Myocyte (in vitro differentiated cells): ENCODE measurements around the gene MRPL16. TPM values are rescaled to one million over a fixed set of nuclear protein-coding genes. Genes with fewer than 3 reads are reported as not detected.
A peak's percentile ranks its signal among the peaks of the same experiment; 100 is the strongest.
"Not testable (repeated sequence)": the region's sequence is repeated elsewhere in the genome, so short reads cannot be mapped to it uniquely, and the experiment has no call there.

Experiments
- DNase-seq: peaks from one replicate; pipeline ENCODE4 v3.0.0-alpha.2; 2012; ENCODE audit warnings: low read depth
- total RNA-seq: library from RNA; depleted of rRNA; stranded (reverse); fragments of >200 nt; gene quantifications from 2 replicates; pipeline ENCODE4 v1.2.3, GENCODE V29; 2014

MRPL16 gene
- total RNA-seq, 1 donor from 2014 or later = 42.6 TPM

DNA sequence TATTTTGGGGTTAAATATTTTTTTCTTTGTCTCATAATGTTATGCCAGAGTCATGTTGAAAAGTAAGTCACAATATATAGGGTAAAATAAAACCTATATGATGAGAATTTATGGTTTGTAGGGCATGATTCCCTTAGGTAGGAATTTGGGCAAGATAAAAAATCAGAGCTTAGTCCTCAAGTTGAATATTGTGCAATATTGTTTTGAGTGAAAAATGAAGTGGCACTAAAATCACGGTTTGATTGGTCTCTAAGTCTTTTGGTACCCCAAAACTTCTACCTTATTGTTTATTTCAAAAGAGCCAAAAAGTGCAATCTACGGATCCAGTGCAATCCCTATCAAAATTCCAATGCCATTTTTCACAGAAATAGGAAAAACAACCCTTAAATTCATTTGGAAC is 1.6 kb upstream of the MRPL16 start:
- DNase-seq = no peak

DNA sequence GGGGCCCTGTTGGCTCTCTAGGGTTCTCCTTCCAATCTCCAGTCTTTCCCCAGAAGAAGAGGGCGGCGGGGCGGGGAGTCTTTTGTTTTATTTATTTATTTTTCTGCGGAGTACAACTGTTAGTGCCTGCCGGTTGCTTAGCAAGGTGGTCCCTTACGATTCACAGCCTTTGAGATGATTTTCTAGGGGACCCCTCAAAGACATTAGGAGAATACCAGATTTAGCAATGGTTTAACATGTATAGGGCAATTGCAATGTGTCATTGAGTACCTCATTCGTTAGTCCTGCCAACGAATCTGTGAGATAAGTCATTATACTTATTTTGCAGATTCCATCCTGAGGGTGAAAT is 307 bp upstream of the MRPL16 start:
- no peak for DNase-seq

DNA sequence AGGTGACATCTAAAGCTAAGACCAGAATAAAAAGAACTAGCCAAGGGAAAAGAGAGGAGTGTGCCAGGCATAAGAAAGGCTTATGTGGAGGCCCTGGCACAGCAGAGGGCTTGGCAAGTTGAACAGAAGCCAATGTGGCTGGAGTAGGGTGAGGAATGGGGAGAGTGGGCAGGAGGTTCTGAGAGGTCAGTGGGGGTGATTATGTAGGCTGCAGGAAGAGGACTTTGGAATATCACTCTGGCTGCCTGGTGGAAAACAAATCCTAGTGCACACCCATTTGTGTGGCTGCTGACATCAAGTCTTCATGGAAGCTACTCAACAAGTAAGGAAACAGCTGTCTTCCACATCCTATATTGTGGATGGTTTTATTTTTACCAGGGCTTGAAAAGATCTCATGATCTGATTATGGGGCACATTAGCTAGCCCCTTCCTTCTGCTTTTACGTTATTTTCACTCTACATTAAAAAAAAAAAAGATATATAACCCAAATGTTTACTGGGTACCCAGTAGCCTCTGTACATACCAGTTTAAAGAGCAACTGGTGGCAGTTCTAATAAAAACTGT is 3.4 kb downstream of the MRPL16 start:
- DNase-seq = no peak

DNA sequence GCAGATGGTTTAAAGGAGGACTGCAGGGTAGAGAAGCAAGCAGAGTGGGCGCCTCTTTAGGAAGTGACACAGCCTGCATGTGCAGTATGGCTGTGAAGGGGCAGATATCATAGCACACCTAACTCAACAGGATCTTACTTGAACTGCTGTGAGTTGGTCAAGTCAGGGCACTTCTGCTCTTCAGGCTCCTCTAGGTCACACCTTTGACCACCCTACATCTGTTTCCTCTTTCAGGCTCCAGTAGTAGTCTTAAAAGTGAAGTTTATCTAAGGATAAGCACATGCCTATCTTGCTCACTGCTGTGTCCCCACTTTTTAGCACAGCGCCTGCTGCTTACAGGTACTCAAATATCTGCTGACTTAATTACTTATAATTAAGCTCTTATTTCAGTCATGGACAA is 6.5 kb downstream of the MRPL16 start:
- no peak for DNase-seq

DNA sequence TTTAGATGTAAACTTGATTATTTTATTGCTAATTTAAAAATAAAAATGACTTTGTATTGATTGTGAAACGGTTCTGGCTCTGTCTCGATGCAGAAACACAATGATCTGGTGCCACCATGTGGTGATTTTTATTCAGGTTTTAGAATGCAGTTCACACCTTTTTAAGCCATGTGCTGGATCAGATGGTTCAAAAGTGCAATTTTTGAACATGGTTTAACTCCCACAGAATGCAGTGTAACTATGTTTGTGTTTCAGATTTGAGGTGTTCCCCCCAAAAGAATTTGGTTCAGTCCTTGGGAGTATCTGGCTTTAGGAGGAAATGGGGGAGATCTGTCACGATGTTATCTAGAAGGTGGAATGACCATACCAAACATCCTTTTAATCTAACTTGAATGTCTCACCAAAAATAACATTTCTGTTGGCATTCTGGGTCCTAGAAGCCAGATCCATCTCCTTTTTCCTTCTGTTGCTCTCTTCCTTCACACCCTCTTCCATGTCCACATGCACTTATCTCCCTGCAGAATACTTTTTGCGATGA is 7.9 kb downstream of the MRPL16 start:
- DNase-seq = peak; percentile 60

DNA sequence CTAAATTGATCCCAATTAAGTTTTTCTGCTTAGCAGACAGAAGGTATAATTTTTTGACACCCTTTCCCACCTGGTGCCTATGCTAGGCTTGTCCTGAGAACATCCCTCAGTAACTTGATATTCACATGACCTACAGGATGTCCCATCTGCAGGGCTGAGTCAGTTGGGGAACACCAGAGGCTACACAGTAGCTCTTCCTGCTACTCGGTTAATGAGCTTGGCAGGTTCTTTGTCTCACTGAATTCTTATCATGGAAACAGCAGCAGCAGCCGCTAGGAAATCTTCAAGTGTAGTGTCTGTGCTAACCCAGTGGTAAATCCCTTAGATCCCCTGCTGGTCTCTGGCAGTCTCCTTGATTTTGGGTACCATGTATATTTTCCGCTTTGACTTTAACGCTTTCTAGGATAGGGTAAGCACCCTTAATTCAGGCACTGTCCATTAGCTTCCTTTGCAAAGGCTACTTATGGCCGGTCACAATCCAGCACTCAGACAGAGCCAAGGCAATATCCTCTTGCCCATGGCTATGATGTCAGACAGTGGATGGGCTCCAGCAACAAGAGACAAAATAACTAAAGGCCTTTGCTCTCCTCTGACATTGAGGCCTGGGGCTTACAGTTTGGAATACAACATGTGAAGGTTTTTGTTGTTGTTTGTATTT is 8.5 kb downstream of the MRPL16 start:
- DNase-seq = no peak

DNA sequence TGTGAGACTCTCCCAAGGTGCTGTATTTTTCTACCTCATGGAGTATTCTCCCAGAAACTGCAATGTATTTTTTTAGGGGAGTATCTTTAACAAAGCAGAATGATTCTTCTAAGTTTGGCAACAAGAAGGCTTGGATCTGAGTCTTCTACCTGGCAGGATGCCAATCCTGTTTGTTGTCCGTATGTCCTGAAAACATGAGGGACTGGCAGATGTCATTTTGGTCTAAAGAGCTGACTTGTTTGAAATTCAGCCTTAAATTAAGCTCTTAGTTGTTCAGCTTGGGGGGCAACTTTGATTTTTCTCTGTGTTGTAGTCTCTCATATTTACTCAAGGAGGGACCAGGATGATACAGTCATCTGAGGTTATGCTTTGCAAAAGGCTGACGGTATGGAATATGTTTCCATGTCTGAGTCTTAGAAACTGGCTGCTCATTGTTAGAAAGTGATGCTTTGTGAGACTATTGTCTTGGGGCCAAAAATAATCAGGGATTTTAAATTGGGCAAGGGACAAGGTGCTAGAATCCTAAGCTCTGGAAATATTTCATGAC is 9.3 kb downstream of the MRPL16 start:
- no peak for DNase-seq

DNA sequence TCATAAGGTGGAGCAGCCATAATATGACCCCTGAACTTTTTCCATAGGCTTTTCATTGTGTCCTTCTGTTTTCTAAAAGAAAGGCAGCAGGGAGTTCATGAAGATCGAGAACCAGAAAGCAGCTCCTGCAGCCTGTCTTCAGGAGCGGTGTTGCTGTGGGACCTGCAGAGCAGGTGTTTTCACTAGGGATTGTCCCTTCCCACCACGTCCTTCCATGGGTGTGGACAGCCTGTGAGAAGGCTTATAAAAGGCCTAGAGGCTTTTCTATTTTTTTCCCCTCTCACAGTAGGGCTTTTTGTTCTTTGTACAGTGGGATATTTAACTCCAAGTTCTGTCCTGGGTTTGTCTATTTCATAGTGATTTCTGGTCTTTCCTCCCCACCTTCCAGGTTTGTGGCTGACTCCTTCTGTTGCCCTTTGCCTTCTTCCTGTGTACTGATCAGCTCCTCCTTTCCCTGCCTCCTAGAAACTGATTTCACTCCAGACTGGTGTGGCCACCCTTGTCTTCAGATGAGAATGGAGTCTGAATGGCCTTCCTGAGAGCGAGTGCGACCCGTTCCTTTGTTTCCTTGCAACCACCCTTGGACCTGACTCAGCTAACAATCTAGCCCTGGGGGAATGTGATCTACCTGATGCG is 10.1 kb downstream of the MRPL16 start:
- DNase-seq = no peak

DNA sequence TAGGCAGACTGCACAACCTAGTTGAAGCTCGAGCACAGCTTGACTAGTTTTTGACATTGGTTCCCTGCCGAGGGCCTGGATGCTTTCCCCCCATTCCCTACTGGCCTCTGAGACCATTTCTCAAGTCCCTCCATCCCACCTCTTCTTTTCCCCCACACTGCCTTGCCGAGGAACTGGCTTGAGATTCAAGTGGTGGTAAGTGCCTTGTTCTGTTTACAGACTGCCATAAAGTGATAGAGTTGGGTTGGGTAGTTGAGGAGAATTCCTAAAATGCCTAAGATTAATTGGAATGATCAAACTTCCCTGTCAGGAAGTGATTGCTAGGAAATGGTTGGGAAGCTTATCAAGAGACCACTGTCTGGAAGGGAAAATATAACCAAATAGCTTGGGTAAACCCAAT is 16.2 kb downstream of the MRPL16 start:
- DNase-seq = no peak

DNA sequence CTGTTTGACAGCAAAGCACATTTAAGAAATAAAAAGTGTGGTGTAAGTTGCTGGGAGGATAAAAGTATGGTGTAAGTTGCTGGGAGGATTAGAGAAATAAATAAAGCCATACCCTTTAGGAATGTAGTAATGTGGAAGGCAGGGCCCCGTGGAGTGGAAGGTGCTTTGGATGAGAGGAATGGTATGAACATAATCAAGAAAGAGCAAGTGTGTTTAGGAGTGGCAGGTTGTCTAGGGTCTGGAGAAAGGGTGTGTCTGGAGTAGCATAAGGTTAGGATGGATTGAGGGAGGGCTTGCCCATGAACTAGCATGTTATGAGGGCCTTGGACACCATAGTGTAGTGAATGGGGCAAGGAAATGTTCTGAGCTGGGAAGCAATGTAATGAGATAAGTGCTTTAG is 18.1 kb downstream of the MRPL16 start:
- no peak for DNase-seq

DNA sequence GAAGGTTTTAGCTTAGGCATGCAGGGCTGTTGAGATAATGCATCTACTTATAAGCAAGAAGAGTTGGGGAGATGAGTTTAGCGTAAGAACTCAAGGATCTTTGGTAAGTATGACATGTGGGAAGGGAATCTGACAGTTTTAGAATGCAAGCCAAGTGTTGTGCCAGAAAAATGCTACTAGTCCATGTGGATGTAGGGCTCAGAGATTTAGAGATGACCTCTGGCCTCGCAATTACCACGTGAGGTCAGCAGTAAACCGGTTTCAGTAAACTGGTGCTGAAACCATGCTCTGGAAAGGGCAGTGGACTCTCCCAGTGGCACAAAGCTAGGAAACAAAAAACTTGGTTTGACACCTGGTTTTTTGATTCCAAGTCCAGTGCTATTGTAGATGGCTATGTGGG is 18.9 kb downstream of the MRPL16 start:
- DNase-seq = no peak

DNA sequence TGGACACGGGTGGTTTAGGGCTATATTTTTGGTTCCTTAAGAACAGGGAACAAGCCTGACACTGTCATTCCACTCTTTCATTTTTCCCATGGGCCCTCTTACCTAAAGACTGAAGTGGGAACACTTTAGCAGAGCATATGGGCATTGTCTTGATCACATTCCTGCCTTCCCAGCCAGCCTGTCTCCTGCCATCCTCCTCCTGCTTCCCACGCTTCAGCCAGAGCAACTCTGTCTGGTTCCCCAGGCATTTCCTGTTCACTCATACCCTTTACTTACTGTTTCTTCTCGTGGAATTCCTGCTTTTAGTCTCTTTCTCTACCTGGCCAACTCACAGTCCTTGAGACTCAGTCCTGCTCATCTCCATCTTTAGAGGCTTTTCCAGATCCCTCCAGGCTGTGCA is 22.8 kb downstream of the MRPL16 start:
- no peak for DNase-seq

DNA sequence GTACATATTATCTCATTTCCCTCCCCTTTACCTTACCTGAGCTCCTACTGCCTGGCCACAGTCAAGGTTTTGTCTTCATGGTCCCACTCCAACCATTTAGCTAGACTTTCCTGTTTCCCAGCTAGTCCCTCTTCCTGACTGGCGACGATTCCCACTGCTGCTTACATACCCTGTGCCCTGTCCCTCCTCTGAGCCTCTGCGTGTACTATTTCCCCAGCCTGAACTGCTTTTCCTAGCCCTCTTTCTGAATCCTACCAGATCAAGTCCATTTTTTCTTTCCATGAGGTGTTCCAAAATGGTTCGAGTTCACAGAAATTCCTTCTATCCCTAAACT is 23.4 kb downstream of the MRPL16 start:
- no peak for DNase-seq

DNA sequence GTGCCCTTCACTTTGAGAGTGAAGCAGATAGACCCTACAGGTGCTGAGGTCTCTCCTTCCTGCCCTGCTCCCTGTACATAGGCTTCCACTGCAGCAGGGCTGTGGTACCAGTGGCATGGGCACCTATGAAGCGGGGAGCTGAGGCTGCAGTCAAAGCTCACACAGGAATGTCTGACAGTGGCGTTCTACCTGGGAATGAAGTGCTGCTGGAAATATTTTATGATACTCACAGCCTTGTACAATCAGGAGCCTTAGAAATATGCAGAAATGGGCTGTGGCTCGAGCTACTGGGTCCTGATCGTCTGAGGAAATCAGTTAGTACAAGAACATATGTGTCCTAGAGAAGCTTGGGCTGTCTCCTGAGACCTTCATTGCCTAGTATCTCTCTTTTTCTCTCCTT is 24.8 kb downstream of the MRPL16 start:
- DNase-seq = no peak

DNA sequence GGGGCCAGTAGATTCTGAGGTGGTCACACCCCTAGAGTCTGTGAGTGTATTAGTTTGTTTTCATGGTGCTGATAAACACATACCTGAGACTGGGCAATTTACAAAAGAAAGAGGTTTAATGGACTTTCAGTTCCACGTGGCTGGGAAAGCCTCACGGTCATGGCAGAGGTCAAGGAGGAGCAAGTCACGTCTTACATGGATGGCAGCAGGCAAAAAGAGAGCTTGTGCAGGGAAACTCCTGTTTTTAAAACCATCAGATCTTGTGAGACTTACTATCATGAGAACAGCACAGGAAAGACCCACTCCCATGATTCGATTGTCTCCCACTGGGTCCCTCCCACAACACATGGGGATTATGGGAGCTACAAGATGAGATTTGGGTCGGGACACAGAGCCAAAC is 26.1 kb downstream of the MRPL16 start:
- DNase-seq = not testable (repeated sequence)

DNA sequence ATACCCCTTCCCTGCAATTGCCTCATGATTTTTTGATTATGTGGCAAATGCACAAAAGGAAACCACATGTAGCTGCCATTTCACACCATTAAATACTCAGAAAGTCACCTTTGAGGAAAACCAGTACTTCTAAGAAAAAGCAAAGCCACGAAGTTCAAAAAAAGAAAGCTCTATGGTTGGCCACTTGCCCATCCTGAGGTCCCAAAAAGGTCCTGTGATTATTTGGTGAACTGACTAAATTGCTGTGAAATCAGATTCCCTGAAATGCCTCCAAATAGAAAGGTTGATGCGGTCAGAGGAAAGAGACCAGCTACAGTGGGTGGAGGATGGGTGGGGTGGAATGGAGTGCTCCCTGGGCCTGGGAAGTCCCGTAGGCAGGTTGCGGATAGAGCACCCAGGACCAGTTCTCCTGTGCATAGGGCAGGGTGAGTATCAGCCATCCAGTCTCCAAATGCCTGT is 26.9 kb downstream of the MRPL16 start:
- DNase-seq = no peak

DNA sequence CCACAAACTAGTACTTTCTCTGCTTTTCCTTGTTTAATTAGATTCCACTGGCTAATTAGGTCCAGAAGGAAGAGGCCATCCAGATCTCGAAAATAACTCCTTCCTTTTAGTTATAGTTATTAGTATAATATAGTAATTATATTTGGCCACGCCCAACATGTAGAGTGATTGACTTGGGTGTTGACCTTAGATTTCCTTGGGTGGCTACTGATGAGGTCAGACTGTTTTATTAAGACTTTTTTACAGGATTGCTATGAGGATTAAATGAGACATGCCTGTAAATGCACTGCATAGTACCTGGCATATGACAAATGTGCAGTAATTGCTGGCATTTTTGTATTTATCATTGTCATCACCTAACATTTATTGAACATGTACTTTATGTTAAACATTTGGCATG is 28.5 kb downstream of the MRPL16 start:
- no peak for DNase-seq

DNA sequence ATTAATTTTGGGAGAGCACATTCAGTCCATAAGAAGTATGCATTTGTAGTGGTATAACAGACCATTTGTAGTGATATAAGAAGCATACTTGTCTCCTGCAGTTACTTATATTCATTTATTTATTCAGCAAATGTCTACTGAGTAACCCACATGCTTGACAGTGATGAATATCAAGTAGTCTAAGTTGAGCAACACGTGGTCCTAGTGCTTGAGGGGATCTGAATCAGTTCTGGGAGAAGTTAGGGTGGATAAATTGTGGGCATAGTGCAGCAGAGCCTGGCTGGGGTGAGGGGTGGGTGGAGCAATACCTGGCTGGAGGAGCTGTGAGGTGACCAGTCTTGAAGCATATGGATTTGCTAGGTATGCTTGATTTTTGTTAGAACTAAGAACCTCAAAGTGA is 31.1 kb downstream of the MRPL16 start:
- DNase-seq = no peak

DNA sequence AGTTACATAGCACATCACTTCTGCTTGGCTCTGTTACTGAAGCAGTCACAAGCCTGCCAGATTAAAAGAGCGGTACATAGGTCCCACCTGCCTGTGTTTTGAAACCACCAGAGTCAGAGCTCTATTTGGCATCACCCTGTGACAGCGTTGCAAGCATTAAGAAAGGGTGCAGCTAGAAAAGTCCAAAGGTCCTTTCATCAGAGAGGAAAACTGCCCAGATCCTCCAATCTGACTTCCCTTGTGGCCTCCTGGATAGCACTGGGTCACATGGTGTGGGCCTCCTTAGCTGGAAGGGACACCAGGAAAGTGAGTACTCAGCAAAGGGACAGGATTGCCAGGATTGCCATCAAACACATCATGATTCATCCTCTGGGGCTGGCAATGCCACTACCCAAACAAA is 32.5 kb downstream of the MRPL16 start:
- no peak for DNase-seq

DNA sequence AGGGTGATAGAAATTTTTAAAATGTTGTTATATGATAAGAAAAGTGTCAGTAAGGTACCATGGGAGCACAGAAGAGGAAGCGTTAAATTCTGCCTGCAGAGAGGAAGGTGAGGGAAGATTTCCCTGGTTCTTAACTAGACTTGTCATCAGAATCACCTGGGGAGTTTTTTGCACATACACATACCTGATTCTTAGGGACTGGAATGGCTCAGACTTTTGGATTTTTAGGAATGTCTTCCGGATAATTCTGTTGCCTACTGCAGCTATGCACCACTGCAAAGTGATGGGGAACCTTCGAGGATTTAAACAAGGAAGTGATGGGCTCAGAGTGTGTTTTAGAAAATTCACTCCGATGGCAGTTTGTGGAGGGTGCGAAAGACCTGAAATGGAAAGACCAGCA is 33.5 kb downstream of the MRPL16 start:
- DNase-seq = no peak

DNA sequence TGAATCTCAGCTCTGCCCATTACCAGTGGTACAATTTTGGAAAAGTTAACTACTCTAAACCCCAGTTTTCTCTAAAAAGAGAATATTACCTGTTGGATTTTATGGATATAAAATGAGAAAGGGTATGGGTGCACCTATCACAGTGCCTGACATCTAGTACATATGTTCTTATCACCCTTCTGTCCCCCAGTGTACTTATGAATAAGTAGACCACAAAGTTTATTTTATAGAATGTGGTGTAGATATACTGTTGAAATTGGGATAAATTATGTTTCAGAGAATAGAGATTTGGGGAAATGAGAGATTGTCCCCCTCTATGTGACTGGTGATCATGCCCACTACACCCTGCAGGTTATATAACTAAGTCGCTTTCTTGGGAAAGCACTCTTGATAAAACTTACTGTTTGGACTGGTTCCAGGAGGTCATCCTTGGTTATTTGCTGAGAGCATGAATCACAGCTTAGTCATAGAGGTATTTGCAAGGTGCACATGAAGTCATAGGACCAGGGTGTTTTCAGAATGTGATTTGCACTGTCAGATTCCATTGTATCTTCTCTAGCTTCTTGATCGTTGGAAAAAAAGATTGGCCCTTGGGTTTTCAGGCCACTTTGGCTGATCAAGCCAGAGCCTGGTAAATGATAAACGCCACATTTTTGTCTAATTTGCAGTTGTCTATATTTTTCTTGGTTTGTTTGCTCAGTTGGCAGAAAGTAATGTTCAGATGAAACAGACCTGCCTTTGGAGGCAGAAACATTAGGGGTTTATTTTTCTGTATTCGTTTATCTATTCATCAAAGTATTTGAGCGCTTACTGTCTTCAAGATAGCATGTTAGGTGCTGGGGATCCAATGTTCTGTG is 34.1 kb downstream of the MRPL16 start:
- DNase-seq = no peak

DNA sequence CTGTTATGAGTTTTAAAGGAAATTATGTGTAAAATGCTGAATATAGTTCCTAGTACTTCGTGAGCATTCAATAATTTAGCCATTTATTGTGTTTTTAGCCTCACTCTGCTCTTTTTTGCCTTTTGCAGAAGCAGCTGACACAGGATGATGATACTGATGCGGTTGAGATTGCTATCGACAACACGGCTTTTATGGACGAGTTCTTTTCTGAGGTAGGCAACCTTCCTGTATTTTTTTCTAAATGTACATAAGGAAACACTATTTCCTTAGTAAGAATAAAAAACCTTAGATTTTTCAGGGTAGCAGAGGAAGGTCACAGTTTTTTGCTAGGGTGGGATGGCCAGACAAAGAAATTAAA is 37.5 kb downstream of the MRPL16 start:
- no peak for DNase-seq
